A549 (cell line): ENCODE measurements around the gene PORCN. TPM values are rescaled to one million over a fixed set of nuclear protein-coding genes. Genes with fewer than 3 reads are reported as not detected.

Experiments
- ATAC-seq, 2 experiments: fragments of 200-7000 bp in 1 of 2; fragments of >200 bp in 1 of 2; cut with Nextera tagmentation in 1 of 2; cut with Tn5 transposase in 1 of 2; 3 replicates each; pipeline versions ENCODE4 v1.8.0 to v1.9.1; 2018 to 2020; ENCODE audit warnings: mild to moderate bottlenecking in 1 of 2, moderate library complexity in 1 of 2
- CTCF ChIA-PET: fragments of 300-600 bp; sonication (Branson Sonifier 250); formaldehyde crosslinking; extraction: SDS; loops from one replicate; lab custom pipeline; 2021; ENCODE audit warnings: antibody characterized with exemption, inconsistent platforms; lab: Yijun Ruan, JAX
- POLR2A ChIA-PET: fragments of 350-600 bp; formaldehyde crosslinking; extraction: SDS; loops from one replicate; lab custom pipeline; 2021; ENCODE audit warnings: antibody characterized with exemption, inconsistent platforms; lab: Yijun Ruan, JAX
- DNase-seq, 2 experiments: peaks; one replicate each; pipeline versions ENCODE4 v3.0.0 to v3.0.0-alpha.2; 2011 to 2016; ENCODE audit warnings: low read depth in 1 of 2, low spot score in 1 of 2
- FAIRE-seq: peaks from 2 replicates; lab custom pipeline; 2011; peaks lifted over from hg19 to GRCh38; lab: Jason Lieb, UNC
- H3K27ac ChIP-seq, 2 experiments: fragments of >200 bp; sonication (Bioruptor Twin); formaldehyde crosslinking; 3 replicates each; pipeline ENCODE4 v1.5.1; 2016 to 2017
- H3K4me1 ChIP-seq: fragments of >200 bp; sonication (Bioruptor Twin); formaldehyde crosslinking; 3 replicates; pipeline ENCODE4 v1.6.1; 2016
- H3K4me2 ChIP-seq: fragments of >200 bp; sonication (Bioruptor Twin); formaldehyde crosslinking; 3 replicates; pipeline ENCODE4 v1.6.1; 2016
- H3K4me3 ChIP-seq: fragments of >200 bp; sonication (Bioruptor Twin); formaldehyde crosslinking; 3 replicates; pipeline ENCODE4 v1.5.1; 2016
- H3K9me3 ChIP-seq: fragments of >200 bp; sonication (Bioruptor Twin); formaldehyde crosslinking; 3 replicates; pipeline ENCODE4 v1.6.1; 2016
- BHLHE40 ChIP-seq: IDR thresholded peaks from 2 replicates; pipeline ENCODE4 v1.6.1; 2012; ENCODE audit warnings: low read depth, low read length, inconsistent platforms
- CBX2 ChIP-seq: fragments of 200-600 bp; sonication (generic); IDR thresholded peaks from 2 replicates; pipeline ENCODE4 v1.6.1; 2016; ENCODE audit warnings: low read depth, mild to moderate bottlenecking, borderline replicate concordance
- CBX8 ChIP-seq: fragments of 200-600 bp; sonication (generic); IDR thresholded peaks from 2 replicates; pipeline ENCODE4 v1.6.1; 2016
- CHD4 ChIP-seq: fragments of 200-600 bp; sonication (generic); IDR thresholded peaks from 2 replicates; pipeline ENCODE4 v1.6.1; 2016; ENCODE audit warnings: antibody characterized with exemption, mild to moderate bottlenecking, borderline replicate concordance
- EP300 ChIP-seq, 2 experiments: fragments of >200 bp; sonication (Bioruptor Twin); formaldehyde crosslinking; IDR thresholded peaks; 2 replicates in 1 of 2; 3 replicates in 1 of 2; pipeline ENCODE4 v1.6.1; 2016 to 2017
- ESRRA ChIP-seq: fragments of 150-350 bp; IDR thresholded peaks from 2 replicates; pipeline ENCODE4 v1.6.1; 2014; ENCODE audit warnings: mild to moderate bottlenecking, low read length, borderline replicate concordance
- GATA3 ChIP-seq: IDR thresholded peaks from 2 replicates; pipeline ENCODE4 v1.6.1; 2012; ENCODE audit warnings: borderline replicate concordance
- HOXA7 ChIP-seq: fragments of 250-450 bp; sonication (Bioruptor Pico); IDR thresholded peaks from 2 replicates; pipeline ENCODE4 v1.5.0; 2020; ENCODE audit warnings: mild to moderate bottlenecking, moderate library complexity
- HOXB5 ChIP-seq: fragments of 250-450 bp; sonication (Bioruptor Pico); IDR thresholded peaks from 2 replicates; pipeline ENCODE4 v1.5.0; 2020; ENCODE audit warnings: mild to moderate bottlenecking, moderate library complexity
- JUN ChIP-seq, 2 experiments: fragments of >200 bp; sonication (Bioruptor Twin); formaldehyde crosslinking; IDR thresholded peaks; 2 replicates in 1 of 2; 3 replicates in 1 of 2; pipeline ENCODE4 v1.6.1; 2016 to 2017
- JUNB ChIP-seq: fragments of >200 bp; sonication (Bioruptor Twin); formaldehyde crosslinking; IDR thresholded peaks from 2 replicates; pipeline ENCODE4 v1.6.1; 2016
- KDM1A ChIP-seq: fragments of 200-600 bp; sonication (generic); IDR thresholded peaks from 2 replicates; pipeline ENCODE4 v1.6.1; 2016; ENCODE audit warnings: low read depth, mild to moderate bottlenecking
- KDM5A ChIP-seq: fragments of 200-600 bp; sonication (generic); IDR thresholded peaks from 2 replicates; pipeline ENCODE4 v1.6.1; 2016; ENCODE audit warnings: antibody characterized with exemption, mild to moderate bottlenecking
- MYC ChIP-seq: IDR thresholded peaks from 2 replicates; pipeline ENCODE4 v1.6.1; 2012; ENCODE audit warnings: mild to moderate bottlenecking, inconsistent platforms, low read length, improper control_type of control experiment, borderline replicate concordance
- NFE2L2 ChIP-seq: fragments of 150-350 bp; conservative IDR thresholded peaks from 2 replicates; pipeline ENCODE4 v1.6.1; 2014; ENCODE audit warnings: low read length
- PHF8 ChIP-seq: fragments of 200-600 bp; sonication (generic); IDR thresholded peaks from 2 replicates; pipeline ENCODE4 v1.6.1; 2016; ENCODE audit warnings: low read depth, mild to moderate bottlenecking, antibody characterized with exemption, moderate library complexity, borderline replicate concordance
- POLR2A ChIP-seq: IDR thresholded peaks from 2 replicates; pipeline ENCODE4 v1.6.1; 2012; ENCODE audit warnings: mild to moderate bottlenecking, low read length
- POLR2AphosphoS2 ChIP-seq: conservative IDR thresholded peaks from 2 replicates; pipeline ENCODE4 v1.6.1; 2012; ENCODE audit warnings: low read length, improper control_type of control experiment, inconsistent platforms
- RAD21 ChIP-seq, 2 experiments: fragments of >200 bp in 1 of 2; sonication (Bioruptor Twin) in 1 of 2; formaldehyde crosslinking in 1 of 2; IDR thresholded peaks in 1 of 2; conservative IDR thresholded peaks in 1 of 2; 2 replicates in 1 of 2; 3 replicates in 1 of 2; pipeline ENCODE4 v1.6.1; 2012 to 2018; ENCODE audit warnings: inconsistent platforms in 1 of 2
- RARB ChIP-seq: fragments of 250-450 bp; sonication (Bioruptor Pico); IDR thresholded peaks from 2 replicates; pipeline ENCODE4 v1.8.0; 2021; ENCODE audit warnings: mild to moderate bottlenecking, moderate library complexity
- RCOR1 ChIP-seq: fragments of 150-350 bp; IDR thresholded peaks from 2 replicates; pipeline ENCODE4 v1.6.1; 2014; ENCODE audit warnings: antibody characterized with exemption, low read length, low read depth
- RFX5 ChIP-seq: fragments of 450-650 bp; IDR thresholded peaks from 2 replicates; pipeline ENCODE4 v1.7.1; 2014; ENCODE audit warnings: antibody characterized with exemption, mild to moderate bottlenecking, moderate library complexity
- RNF2 ChIP-seq: fragments of 200-600 bp; sonication (generic); IDR thresholded peaks from 2 replicates; pipeline ENCODE4 v1.6.1; 2016; ENCODE audit warnings: low read depth, mild to moderate bottlenecking, antibody characterized with exemption, moderate library complexity, borderline replicate concordance
- ZC3H11A ChIP-seq: fragments of 450-650 bp; IDR thresholded peaks from 2 replicates; pipeline ENCODE4 v1.6.1; 2014; ENCODE audit warnings: antibody characterized with exemption, mild to moderate bottlenecking
- ZNF302 ChIP-seq: fragments of 250-450 bp; sonication (Bioruptor Pico); IDR thresholded peaks from 2 replicates; pipeline ENCODE4 v1.9.0; 2021; ENCODE audit warnings: inconsistent platforms, mild to moderate bottlenecking, moderate library complexity
- WGBS: methylation state at CpG from one replicate; pipeline ENCODE4 v1.1.6; 2017; ENCODE audit errors: missing lambda C conversion rate; 5-methylcytosine and 5-hydroxymethylcytosine counted together
- polyA minus RNA-seq: library from RNA; depleted of rRNA, polyadenylated mRNA; stranded (reverse); fragments of >200 nt; gene quantifications from 2 replicates; pipeline ENCODE4 v1.2.3, GENCODE V29; 2011; rRNA and poly(A)+ RNA removed
- polyA plus RNA-seq, 4 experiments: library from polyadenylated mRNA; depleted of rRNA in 3 of 4; stranded (reverse); fragments of >200 nt; fragmentation: RNase III in 1 of 4; extraction: RNeasy Plus Mini Kit Qiagen cat#74134 plus additional on column Dnase treatment in 1 of 4; gene quantifications; 2 replicates in 3 of 4; 3 replicates in 1 of 4; pipeline ENCODE4 v1.2.3, GENCODE V29; 2011 to 2017
- TF ChIP-seq, protein P1 (sequence below): fragments of 150-350 bp; IDR thresholded peaks from 2 replicates; pipeline ENCODE4 v1.6.1; 2014; ENCODE audit warnings: low read depth, mild to moderate bottlenecking, low read length
- TF ChIP-seq, protein P2 (sequence below): fragments of >200 bp; sonication (Bioruptor Twin); formaldehyde crosslinking; IDR thresholded peaks from 3 replicates; pipeline ENCODE4 v1.6.1; 2016
- TF ChIP-seq, protein P3 (sequence below): fragments of 450-650 bp; IDR thresholded peaks from 2 replicates; pipeline ENCODE4 v1.6.1; 2014; ENCODE audit warnings: antibody characterized with exemption
- TF ChIP-seq, protein P4 (sequence below): IDR thresholded peaks from 2 replicates; pipeline ENCODE4 v1.6.1; 2012
- TF ChIP-seq, protein P5 (sequence below): fragments of 250-450 bp; sonication (Bioruptor Pico); IDR thresholded peaks from 2 replicates; pipeline ENCODE4 v1.5.0; 2021; ENCODE audit warnings: mild to moderate bottlenecking, moderate library complexity, borderline replicate concordance
- TF ChIP-seq, protein P6 (sequence below): fragments of 200-600 bp; sonication (generic); IDR thresholded peaks from 2 replicates; pipeline ENCODE4 v1.6.1; 2016; ENCODE audit warnings: antibody characterized with exemption, mild to moderate bottlenecking, moderate library complexity

The PORCN gene
- 9.4 and 13.3 TPM in 2 replicates for polyA plus RNA-seq (2011; rRNA removed)
- 12.7 and 17.2 TPM in 2 replicates for polyA plus RNA-seq (2012; cell fraction: cytosol; rRNA removed)
- 27.6 and 28.6 TPM in 2 replicates for polyA plus RNA-seq (2012; cell fraction: nucleus; rRNA removed)
- 15.1 to 18.6 TPM (median 16.8 TPM) in 3 replicates for polyA plus RNA-seq (2017; fragmentation: RNase III; extraction: RNeasy Plus Mini Kit Qiagen cat#74134 plus additional on column Dnase treatment)
- polyA minus RNA-seq: 13.5 and 16.4 TPM in 2 replicates

DNA sequence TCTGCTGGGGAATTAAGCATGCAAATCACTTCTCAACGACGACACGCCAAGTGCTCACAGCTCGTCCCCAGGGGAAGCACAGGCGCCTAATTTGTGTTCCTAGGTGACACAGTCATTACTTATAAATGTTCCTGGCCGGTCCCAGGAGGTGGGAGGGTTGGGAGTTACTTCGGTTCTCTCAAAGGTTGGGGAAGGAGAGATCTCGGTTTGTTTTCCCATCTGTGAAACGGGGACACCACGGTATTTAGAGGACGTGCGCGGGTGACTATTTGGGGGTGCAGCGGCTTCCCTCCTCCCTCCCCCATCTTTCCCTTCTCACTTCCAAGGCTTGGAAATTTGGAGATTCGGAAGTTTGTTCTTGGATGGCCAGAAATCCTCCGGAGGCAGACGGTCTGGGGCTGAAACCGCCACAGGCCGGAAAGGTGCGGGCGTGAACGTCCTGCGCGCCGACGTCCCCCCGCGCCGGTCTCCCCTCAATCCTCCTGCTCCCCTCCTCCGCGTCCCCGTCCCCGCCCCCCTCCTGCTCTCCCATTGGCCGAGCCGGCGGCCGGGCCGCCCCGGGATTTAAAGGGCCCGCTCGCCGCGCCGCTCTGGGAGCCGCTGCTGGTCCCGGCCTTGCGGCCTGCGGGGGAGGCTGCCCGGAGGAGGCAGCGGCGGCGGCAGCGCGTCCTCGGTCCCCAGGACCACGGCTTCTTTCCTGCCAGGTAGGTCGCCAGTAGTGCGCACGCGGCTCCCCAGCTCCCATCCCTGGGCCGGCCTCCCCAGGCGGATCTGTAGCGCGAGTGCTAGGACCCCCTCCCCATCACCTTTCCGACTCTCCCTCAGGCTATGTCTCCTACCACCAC, at the start of gene PORCN:
Gene PORCN (plus strand): TSS at position 593 of the 845 bp plus-strand sequence. CDS start 829 bp downstream, outside the sequence.
- ChIA-PET CTCF (interaction anchor here (0.6 to 1.3 kb wide), 3 partner anchors 14 to 70 kb away, joined by 3 to 6 read pairs (median 3); partner anchors contain the start of gene TBC1D25), POLR2A (interaction anchor here (0.8 kb wide), 1 partner anchor 31 kb away, joined by 3 read pairs; the partner anchor contains the start of gene TBC1D25)
- Histone ChIP-seq H3K4me3 (peak within 1 kb of the TSS; percentile 81), H3K27ac (peak within 1 kb of the TSS; percentile 89 to 95), H3K4me2 (peak within 1 kb of the TSS; percentile 82), H3K4me1 (peaks cover 12% of the 10 kb centered on the region; the same call in 1 of the 3 replicates), H3K9me3 (no peaks in the 10 kb centered on the region)
- DNase-seq (peak; percentile 58 to 80), FAIRE-seq (no peak), ATAC-seq (peak; percentile 94 to 98)
- WGBS: 5% methylated on average over 14 of the region's 65 CpGs
- TF ChIP-seq NFE2L2 (no peak), RAD21 (conservative IDR thresholded peaks at IDR 0.05 in 1 of 2, IDR thresholded peaks at IDR 0.05 in 1 of 2) (no peak), RFX5 (no peak), JUNB (no peak), MYC (no peak), PHF8 (peak; percentile 67), RCOR1 (no peak), EP300 (IDR thresholded peaks at IDR 0.05) (no peak), ZNF302 (CRISPR knock-in tag) (no peak), HOXA7 (CRISPR knock-in tag) (no peak), RARB (CRISPR knock-in tag) (no peak), KDM1A (no peak), POLR2AphosphoS2 (no peak), KDM5A (no peak), CBX2 (no peak), POLR2A (peak; percentile 64), GATA3 (no peak), CBX8 (no peak), BHLHE40 (no peak), ZC3H11A (no peak), RNF2 (no peak), ESRRA (no peak), JUN (IDR thresholded peaks at IDR 0.05) (peak in 1 of 2 experiments; percentile 50; a peak in 1 of 5 replicates), CHD4 (no peak), HOXB5 (CRISPR knock-in tag) (no peak)
- TF ChIP-seq, protein P1, sequence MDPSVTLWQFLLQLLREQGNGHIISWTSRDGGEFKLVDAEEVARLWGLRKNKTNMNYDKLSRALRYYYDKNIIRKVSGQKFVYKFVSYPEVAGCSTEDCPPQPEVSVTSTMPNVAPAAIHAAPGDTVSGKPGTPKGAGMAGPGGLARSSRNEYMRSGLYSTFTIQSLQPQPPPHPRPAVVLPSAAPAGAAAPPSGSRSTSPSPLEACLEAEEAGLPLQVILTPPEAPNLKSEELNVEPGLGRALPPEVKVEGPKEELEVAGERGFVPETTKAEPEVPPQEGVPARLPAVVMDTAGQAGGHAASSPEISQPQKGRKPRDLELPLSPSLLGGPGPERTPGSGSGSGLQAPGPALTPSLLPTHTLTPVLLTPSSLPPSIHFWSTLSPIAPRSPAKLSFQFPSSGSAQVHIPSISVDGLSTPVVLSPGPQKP: no peak
- TF ChIP-seq, protein P2, sequence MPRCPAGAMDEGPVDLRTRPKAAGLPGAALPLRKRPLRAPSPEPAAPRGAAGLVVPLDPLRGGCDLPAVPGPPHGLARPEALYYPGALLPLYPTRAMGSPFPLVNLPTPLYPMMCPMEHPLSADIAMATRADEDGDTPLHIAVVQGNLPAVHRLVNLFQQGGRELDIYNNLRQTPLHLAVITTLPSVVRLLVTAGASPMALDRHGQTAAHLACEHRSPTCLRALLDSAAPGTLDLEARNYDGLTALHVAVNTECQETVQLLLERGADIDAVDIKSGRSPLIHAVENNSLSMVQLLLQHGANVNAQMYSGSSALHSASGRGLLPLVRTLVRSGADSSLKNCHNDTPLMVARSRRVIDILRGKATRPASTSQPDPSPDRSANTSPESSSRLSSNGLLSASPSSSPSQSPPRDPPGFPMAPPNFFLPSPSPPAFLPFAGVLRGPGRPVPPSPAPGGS: peak; percentile 36; the same call in 1 of the 3 replicates
- TF ChIP-seq, protein P3, sequence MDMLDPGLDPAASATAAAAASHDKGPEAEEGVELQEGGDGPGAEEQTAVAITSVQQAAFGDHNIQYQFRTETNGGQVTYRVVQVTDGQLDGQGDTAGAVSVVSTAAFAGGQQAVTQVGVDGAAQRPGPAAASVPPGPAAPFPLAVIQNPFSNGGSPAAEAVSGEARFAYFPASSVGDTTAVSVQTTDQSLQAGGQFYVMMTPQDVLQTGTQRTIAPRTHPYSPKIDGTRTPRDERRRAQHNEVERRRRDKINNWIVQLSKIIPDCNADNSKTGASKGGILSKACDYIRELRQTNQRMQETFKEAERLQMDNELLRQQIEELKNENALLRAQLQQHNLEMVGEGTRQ: no peak
- TF ChIP-seq, protein P4, sequence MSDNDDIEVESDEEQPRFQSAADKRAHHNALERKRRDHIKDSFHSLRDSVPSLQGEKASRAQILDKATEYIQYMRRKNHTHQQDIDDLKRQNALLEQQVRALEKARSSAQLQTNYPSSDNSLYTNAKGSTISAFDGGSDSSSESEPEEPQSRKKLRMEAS: peak; percentile 65
- TF ChIP-seq, protein P5, sequence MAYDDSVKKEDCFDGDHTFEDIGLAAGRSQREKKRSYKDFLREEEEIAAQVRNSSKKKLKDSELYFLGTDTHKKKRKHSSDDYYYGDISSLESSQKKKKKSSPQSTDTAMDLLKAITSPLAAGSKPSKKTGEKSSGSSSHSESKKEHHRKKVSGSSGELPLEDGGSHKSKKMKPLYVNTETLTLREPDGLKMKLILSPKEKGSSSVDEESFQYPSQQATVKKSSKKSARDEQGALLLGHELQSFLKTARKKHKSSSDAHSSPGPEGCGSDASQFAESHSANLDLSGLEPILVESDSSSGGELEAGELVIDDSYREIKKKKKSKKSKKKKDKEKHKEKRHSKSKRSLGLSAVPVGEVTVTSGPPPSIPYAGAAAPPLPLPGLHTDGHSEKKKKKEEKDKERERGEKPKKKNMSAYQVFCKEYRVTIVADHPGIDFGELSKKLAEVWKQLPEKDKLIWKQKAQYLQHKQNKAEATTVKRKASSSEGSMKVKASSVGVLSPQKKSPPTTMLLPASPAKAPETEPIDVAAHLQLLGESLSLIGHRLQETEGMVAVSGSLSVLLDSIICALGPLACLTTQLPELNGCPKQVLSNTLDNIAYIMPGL (CRISPR knock-in tag): no peak
- TF ChIP-seq, protein P6, sequence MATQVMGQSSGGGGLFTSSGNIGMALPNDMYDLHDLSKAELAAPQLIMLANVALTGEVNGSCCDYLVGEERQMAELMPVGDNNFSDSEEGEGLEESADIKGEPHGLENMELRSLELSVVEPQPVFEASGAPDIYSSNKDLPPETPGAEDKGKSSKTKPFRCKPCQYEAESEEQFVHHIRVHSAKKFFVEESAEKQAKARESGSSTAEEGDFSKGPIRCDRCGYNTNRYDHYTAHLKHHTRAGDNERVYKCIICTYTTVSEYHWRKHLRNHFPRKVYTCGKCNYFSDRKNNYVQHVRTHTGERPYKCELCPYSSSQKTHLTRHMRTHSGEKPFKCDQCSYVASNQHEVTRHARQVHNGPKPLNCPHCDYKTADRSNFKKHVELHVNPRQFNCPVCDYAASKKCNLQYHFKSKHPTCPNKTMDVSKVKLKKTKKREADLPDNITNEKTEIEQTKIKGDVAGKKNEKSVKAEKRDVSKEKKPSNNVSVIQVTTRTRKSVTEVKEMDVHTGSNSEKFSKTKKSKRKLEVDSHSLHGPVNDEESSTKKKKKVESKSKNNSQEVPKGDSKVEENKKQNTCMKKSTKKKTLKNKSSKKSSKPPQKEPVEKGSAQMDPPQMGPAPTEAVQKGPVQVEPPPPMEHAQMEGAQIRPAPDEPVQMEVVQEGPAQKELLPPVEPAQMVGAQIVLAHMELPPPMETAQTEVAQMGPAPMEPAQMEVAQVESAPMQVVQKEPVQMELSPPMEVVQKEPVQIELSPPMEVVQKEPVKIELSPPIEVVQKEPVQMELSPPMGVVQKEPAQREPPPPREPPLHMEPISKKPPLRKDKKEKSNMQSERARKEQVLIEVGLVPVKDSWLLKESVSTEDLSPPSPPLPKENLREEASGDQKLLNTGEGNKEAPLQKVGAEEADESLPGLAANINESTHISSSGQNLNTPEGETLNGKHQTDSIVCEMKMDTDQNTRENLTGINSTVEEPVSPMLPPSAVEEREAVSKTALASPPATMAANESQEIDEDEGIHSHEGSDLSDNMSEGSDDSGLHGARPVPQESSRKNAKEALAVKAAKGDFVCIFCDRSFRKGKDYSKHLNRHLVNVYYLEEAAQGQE: no peak
